Mesenteric fat pad (tissue), 1 donor: ENCODE measurements around the gene CREBBP. TPM values are rescaled to one million over a fixed set of nuclear protein-coding genes. Genes with fewer than 3 reads are reported as not detected.

Experiments used
- DNase-seq: peaks from one replicate; pipeline ENCODE4 v3.0.0-alpha.2; 2020; ENCODE audit warnings: low spot score
- total RNA-seq: library from RNA; stranded (reverse); fragmentation: NEBNext Ultra II Directional; extraction: Animal tissue kit (Norgen Biotek cat#: 25700); gene quantifications from one replicate; pipeline ENCODE4 v1.2.1, GENCODE V29; 2021
- donor health status: DM: yes; HTN: yes; CAD: no.

CREBBP gene
- total RNA-seq, 1 donor from 2014 or later: 67.0 TPM

DNA sequence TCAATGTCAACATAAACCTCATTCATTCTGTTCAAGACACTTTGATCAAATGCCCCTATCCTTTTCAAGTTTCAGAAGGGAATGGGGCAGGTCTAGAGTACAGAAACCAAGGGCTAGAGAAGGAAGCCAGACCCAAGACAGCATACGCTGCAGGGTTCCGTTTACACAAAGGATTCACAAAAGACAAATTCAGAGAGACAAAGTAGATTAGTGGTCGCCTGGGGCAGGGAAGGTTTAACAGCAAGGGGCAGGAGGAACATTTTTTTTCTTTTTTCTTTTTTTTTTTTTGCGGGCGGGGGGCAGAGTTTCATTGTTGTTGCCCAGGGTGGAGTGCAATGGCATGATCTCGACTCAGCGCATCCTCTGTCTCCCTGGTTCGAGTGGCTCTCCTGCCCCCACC lies 143.3 kb downstream of the CREBBP start:
- DNase-seq: no peak

DNA sequence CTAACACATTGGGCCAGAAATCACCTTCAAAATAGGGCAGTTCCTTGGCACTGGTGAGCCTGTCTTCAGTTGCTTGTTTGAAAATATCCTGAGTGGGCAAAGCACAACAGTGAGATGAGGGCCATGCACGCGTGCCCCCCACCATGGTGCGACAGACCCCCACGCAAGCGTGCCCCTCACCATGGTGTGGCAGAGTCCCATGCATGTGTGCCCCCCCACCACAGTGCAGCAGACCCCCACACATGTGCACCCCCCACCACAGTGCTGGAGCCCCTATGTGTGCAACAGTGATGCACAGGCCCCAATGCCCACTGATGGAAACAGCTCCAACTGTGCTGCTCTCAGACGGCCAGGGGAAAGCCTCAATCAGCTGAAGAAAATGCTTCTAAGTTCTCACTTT lies 144.4 kb downstream of the CREBBP start:
- DNase-seq: no peak

DNA sequence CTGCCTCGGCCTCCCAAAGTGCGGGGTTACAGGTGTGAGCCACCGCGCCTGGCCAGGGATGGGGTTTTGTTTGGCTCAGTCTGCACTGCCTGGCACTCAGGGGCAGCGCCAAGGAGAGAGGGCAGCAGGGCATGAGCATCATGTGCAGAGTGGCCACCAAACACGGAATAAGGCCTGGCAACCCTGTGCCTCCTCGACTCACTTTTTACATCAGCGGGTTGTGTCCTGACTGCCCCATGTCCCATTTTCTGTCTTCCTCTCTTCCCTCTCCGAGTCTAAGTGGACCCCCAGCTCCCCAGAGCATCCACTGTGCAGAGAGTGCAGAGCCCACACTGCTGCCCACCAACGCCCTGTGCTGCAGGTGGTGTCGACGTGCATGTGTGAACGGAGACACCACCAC lies 145.0 kb downstream of the CREBBP start:
- no peak for DNase-seq

DNA sequence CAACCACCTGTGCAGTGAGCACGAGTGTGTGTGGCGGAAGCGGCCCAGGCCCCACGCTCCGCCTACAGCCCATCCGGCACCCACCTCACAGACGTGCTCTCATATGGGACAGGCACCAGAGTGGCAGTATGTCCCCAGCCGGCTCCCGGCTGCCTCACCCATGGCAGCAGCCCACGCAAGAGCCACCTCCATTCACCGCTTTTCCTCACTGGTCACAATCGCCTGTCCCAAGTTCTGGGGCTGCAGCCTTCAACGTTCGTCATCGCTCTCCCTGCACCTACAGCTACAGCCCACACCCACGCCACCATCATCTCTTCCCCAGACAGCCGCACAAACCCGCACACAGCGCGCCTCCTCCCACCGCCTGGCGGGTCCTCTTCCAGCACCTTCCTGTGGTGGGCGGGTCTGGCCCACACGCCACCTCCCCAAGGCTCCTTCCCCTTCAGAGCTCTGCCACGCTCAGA lies 145.7 kb downstream of the CREBBP start:
- no peak for DNase-seq

DNA sequence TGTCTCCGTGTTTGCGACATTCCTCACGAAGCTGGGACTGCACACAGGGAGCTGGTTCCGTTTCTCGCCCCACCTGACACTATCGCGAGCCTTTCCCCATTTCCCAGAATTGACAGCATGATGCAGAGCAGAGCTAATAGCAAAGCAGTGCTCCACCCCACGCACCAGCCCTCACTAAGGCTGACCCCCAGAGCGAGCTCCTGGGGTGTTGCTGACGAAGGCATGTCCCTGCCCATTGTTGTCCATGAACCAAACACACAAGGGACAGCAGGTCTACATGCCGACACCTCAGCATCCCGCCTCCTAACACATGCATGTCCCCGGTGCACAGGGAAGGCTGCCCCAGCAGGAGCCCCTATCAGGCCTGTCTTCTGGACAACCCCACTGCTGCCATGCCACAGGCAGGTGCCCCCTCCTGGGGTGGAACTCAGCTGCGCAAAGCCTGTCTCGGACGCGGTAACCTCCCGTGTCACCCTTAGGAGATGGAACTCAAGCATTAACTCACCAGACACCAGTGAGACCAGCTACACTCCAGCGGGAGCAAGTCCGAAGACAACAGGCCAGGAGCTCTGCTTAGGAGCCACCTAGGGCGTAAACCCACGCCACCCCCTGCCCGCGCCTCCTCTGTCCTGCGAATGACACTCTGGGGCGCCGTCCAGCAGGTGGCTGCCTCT lies 146.3 kb downstream of the CREBBP start:
- DNase-seq: peak; percentile 64

DNA sequence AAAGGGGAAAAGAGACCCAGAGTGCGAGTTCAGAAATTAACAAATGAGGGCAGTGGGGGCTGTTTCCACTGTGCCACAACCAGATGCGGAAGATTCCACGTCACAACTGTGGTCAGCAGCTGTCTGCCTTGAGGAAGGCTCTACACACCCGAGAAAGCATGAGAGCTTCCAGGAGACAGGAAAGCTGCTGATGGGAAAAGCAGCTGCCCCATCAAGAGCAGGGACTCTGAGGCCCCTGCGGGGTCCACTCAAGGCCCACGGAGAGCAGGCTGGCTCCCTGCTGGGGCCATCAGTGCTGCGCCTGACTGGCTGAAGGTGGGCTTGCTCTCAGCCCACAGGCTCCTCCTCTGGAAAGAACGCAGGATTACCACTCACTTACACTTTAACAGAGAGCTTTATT lies 148.3 kb downstream of the CREBBP start:
- no peak for DNase-seq

DNA sequence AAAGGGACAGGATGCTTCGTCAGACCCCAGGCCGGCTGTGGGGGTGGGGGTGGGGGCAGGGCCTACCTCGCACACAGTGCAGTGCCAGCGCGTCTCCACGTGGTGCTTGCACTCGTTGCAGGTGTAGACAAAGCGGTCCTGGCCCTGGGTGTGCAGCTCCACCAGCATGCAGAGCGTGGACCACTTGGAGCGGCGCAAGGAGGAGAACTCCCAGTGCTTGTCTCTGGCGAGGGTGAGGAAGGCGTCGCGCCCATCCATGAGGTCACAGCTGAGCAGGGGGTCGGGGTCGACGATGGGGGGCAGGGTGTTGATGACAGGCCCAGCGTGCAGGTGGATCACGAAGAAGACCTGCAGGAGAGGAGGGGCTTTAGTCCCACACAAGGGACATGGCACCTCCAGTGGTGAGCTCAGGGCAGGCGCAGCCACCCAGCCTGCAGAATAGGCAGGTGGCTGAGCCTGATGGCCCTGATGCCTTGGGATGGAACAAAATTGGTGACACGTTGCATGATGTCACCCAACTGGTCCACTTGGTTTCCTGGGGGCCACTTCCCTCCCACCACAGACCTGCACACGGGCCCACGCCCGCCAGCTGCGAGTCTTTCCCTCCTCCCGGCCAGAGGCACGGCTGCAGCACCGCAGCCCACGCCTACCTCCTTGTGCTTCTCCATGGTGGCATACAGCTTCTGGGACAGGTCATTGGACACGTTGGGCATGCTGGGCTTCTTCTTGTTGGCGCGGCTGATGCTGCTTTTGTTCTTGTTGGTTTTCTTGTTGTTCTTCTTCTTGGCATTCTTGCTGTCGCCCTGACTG lies 149.2 kb downstream of the CREBBP start:
- DNase-seq: no peak

DNA sequence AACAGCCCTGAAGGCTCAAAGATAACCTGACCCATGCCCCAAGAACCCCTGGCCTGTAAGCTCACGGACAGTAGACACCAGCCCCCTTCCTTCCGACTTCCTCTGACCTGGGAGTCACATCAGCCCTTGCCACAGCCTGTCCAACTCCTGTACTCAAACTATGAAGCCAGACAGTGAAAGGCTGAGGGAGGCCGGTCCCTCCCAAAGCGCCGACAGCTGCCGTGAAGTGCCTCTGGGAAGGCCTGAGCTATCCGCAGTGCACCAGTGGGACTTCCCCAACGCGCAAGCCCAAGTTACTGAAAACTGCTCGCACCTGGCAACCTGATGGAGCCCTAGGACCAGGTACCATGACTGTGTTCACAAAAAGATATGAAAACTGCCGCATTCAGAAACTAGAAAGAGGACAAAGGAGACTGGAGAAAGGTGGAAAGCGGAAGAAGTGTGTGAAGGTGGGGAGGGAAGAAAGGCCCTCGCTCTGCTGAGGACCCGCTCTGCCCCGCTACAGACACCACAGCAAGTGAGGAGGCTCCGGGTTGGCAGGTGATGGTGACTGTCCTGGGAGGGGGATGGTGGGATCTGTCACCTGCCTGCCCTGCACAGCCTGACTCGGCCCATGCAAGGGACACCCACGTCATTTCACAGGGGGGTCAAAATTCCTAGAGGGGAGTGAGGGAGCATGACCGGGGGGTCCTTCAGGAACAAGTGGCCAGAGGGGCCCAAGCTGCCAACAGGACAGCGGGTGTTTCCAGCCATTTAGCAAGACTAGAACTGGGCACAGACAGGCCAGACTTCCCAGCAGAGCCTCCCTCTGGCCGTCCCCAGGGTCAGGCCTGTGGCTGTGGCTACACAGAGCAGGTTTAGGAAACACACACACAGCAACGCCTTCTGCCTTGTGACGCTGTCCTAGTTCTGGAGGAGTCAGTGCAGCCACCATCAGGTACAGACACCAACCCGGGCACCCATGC lies 150.1 kb downstream of the CREBBP start:
- DNase-seq: no peak

DNA sequence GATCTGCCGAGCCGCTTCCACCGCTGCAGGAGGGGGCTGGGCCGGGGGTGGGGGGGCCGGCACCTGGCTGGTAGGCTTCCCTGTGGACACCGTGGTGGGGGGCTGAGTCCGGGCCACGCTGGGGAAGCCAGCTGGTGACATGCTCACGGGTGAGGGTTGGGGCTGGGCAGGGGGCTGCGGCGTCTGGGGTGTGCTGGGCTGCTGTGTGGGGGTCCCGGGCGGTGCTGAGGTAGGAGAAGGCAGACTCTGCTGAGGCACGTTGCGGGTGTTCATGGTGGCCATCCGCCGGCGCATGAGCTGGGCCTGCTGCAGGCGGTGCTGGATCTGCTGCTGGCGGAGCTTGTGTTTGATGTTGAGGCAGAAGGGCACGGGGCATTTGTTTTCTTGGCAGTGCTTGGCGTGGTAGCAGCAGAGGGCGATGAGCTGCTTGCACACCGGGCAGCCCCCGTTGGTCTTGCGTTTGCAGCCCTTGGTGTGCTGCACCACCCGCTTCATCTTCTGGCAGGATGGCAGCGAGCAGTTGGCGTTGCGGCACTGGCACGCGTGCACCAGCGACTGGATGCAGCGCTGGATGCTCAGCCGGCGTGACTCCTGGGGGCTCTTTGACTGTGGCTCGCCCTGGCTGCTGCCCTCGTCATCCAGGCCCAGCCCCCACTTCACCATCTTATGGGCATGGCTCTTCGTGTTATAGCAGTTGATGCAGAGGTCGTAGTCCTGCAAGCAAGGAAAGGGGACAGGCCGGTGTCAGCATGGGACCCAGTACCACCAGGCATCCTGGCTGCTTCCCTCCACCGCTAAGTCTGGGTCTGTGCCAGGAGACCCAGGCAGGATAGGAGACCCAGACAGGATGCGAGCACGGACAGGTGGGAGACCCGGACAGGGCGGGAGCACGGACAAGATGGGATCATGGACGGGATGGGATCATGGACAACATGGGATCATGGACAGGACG lies 151.1 kb downstream of the CREBBP start:
- no peak for DNase-seq

DNA sequence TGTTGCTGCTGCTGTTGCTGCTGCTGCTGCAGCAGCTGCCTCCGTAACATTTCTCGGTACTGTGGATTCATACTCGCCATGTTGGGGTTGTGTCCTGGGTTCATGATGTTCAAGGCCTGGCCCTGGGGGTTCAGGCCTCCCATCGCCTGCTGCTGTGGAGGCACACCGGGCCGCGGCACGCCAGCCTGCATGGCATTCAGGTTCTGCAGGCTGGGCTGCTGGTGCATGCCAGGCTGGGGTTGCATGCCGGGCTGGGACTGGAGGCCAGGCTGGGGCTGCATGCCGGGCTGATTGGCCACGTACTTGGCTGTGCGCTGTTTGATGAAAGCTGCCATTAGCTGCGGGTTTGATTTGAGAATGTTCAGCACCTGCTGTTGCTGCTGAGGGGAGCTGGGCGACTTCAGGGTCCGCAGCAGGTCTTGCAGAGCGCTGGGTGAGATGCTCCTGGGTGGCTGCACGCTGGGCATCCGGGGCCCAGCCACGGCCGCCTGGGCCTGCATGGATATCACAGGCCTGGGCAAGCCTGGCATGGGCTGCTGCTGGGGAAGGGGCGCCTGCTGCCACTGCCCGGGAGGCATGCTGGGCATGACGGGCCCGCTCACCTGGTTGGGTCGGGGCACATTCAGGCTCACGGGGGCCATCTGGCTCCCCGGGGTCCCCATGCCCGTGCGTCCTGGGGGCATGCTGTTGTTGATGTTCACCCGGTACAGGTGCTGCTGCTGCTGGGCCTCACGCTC lies 151.9 kb downstream of the CREBBP start:
- no peak for DNase-seq

DNA sequence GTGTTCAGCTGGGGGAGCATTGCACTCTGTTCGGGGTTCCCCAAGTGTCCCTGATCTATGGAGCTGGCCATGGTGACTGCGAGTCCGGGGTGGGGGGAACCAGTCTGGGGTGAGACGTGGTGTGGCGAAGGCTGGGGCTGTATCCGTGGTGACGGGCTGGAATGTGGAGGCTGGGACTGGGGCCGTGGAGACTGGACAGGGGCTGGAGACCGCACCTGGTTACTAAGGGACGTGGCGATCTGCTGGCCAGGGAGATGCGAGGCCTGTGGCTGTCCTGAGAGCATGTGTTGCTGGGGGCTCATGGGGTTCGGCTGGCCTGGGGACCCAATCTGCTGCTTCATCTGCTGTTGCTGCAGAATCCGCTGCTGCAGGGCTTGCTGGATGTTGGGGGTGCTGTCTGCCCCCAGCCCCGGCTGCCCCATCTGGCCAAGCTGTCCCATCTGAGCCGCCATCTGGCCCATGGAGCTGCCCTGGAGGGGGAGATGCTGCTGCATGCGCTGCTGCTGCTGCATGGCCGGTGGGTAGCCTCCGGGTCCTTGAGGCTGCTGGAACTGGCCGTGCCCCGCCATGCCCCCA lies 152.6 kb downstream of the CREBBP start:
- no peak for DNase-seq

DNA sequence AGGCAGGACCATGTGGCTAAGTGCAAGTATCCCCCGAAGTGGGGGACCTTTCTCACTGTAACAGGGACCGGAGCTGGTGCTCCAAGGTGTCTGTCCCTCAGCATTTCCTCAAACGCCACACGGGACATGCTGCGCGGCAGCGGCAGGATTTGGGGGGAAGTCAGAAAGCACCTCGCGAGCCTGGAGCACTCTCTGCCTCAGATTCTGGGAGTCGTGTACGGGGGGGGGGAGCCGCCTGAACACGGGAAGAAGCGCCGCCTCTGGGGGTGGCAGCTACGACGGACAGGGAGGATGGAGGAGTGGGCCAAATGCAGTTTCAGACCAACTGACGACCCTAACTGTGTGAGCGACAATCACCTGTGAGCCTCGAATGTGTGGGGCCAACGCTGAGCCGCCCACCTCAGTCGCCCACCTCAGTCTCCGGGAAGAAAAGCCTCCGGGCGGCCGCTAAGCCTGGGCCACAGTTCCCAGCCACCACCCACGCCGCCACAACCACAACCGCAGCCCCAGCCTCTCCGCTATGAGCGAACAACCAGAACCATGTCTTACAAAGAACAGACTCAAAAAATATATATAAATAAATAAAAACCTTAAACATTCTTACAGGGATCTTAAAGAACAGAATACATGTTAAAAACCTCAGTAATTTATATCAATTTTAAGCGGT lies 154.4 kb downstream of the CREBBP start:
- no peak for DNase-seq

DNA sequence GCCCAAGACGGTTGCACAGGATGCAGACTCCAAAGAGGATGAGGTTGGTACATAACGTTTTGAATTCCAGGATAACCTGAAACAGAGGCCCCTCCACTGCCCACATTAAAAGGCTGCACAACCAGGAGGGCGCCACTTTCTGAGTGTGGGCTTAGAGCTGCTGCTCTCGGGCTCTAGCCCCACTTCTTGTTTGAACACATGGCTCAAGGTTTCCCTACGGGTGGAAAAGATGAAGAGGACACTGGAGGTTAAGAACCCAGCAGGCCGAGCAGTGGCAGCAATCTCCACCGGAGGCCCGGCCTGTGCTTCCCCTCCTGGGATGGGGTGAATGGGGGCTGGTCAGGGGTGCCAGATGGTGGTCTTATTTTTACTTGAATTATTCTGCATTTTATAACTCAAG lies 155.2 kb downstream of the CREBBP start:
- no peak for DNase-seq

DNA sequence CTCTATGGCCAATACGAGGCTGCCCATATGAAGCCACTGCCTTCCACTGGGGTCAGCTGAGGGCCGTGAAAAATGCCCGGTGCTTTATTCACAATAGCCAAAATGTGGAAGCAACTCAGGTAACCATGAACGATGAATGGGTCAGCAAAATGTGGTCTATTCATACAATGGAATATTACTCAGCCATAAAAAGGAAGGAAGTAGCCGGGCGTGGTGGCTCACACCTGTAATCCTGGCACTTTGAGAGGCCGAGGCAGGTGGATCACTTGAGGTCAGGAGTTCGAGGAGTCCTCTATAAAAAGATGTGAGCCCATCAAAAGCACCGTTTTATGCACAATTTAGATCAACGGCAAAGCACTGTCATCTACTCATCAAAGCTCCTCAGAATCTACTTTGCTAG lies 158.0 kb downstream of the CREBBP start:
- DNase-seq: no peak

DNA sequence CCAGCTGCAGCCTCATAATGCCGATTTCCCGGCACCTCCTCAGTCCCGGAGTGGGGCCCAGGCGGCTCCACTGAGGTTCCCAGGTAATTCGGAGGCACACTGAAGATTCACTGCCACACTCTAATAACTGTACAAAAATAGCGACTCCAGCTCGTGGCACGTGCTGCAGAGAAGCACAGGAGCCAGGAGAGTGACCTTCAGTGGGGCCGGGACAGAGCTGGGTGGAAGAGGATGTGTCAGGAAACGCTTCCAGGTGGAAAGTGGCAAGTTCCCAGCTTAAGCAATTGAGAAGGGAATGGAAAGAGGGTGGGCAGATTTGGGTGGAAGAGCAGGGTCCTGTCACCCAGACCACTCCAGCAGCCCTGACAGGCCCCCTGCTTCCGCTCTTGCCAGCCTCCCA lies 160.1 kb downstream of the CREBBP start:
- no peak for DNase-seq

DNA sequence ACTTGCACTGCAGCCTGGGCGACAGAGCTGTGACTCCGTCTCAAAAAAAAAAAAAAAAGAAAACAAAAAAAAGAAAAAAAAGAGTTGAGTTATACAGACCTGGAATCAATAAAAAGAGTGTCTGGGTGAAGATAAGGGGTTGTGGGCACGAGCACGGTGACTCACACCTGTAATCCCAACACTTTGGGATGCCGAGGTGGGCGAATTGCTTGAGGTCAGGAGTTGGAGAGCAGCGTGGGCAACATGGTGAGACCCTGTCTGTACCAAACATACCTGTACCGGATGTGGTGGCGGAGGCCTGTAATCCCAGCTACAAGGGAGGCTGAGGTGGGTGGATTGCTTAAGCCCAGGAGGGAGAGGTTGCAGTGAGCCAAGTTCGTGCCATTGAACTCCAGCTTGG lies 161.9 kb downstream of the CREBBP start:
- DNase-seq: no peak

DNA sequence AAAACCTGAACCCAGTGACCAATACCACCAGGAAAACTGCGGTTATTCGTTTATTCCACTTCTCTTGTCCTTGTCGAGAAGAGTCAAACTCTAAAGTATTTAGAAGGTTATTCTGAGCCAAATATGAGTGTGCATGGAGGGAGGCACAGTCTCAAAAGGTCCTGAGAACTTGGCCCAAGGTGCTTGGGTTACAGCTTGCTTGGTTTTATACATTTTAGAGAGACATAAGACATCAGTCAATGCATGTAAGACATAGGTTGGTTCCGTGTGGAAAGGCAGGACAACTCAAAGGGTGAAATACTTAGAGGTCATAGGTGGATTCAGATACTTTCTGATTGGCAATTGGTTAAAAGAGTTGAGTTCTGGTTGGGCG lies 162.5 kb downstream of the CREBBP start:
- no peak for DNase-seq

DNA sequence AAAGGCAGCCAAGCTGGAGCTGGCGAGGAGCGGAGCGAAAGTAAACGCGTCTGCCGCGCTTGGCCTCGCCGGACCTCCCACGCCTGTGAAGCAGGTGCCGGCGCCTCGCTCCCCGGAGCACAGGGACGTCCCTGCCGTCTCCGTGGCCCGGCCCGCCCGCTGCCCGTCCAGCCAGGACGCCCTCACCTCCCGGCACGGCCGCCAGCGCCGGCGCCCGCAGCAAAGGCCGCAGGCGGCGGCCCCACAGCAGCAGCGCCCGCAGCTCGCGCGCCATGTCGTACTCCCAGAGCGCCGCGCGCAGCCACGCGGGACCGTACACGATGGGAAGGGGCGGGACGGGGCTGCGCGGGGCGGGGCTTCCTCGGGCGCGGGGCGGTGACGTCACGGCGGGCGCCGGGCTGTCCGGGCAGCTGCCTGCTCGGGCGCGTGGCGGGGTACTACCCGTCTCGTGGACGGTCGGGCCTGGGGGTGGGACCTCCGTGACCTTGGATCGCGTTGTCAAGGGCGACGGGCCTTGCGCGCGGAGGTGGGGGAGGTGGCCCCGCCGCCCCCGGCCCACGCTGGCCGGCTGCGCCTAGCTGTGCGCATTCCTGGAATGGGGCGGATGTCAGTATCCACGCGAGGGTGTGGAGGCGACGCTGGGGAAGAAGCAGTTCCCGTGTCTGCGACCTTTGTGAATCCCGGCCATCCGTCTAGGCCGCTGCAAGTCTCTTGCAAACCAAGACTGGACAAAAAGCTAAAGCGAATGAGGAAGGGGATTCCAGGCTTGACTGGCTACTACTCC lies 163.1 kb downstream of the CREBBP start, which contains the start of gene TRAP1:
Gene TRAP1 (minus strand): TSS at position 290 of the 784 bp plus-strand sequence. CDS start 16 bp downstream, at position 274.
- peak; percentile 98 for DNase-seq
